IMR-90 (cell line): ENCODE measurements around the gene VIPR2. TPM values are rescaled to one million over a fixed set of nuclear protein-coding genes. Genes with fewer than 3 reads are reported as not detected.

Experiments
- ATAC-seq: fragments of 200-7000 bp; cut with Tn5 transposase; 2 replicates; pipeline ENCODE4 v1.9.1; 2020; ENCODE audit warnings: low read depth, mild to moderate bottlenecking, moderate library complexity
- BruUV-seq: library from RNA; stranded (reverse); fragments of 400-500 nt; replicated peaks from 2 replicates; lab custom pipeline; 2021; lab: Mats Ljungman, UMichigan
- CTCF ChIA-PET: fragments of 300-600 bp; formaldehyde crosslinking; extraction: SDS; loops from one replicate; lab custom pipeline; 2021; ENCODE audit warnings: antibody characterized with exemption; lab: Yijun Ruan, JAX
- POLR2A ChIA-PET: fragments of 300-600 bp; sonication (Branson Sonifier 250); formaldehyde crosslinking; loops from one replicate; lab custom pipeline; 2022; ENCODE audit warnings: antibody characterized with exemption; ENCODE audit not compliant: unreplicated experiment; lab: Charles Lee
- DNase-seq: peaks from one replicate; pipeline ENCODE4 v3.0.0; 2013
- H2AFZ ChIP-seq: replicated peaks from 2 replicates; pipeline ENCODE3; 2013; ENCODE audit warnings: low read length, mild to moderate bottlenecking; ENCODE audit not compliant: poor library complexity
- H2AK5ac ChIP-seq: 2 replicates; pipeline ENCODE4 v1.6.1; 2013; ENCODE audit warnings: low read depth, low read length, inconsistent platforms
- H2AK9ac ChIP-seq: replicated peaks from 2 replicates; pipeline ENCODE3; 2013; ENCODE audit warnings: mild to moderate bottlenecking, low read depth, low read length, moderate library complexity; ENCODE audit not compliant: poor library complexity
- H2BK120ac ChIP-seq: 2 replicates; pipeline ENCODE4 v1.6.1; 2013; ENCODE audit warnings: low read depth, low read length, inconsistent platforms
- H2BK15ac ChIP-seq: 3 replicates; pipeline ENCODE4 v1.6.1; 2013; ENCODE audit warnings: low read depth, low read length, inconsistent platforms
- H2BK20ac ChIP-seq: 2 replicates; pipeline ENCODE4 v1.6.1; 2013; ENCODE audit warnings: low read depth, mild to moderate bottlenecking, inconsistent platforms, low read length, moderate library complexity
- H2BK5ac ChIP-seq: 2 replicates; pipeline ENCODE4 v1.6.1; 2013; ENCODE audit warnings: mild to moderate bottlenecking, low read depth, low read length, inconsistent platforms; ENCODE audit not compliant: poor library complexity, severe bottlenecking
- H3K14ac ChIP-seq: replicated peaks from 2 replicates; pipeline ENCODE4 v1.6.1; 2013; ENCODE audit warnings: low read depth, low read length, inconsistent platforms
- H3K18ac ChIP-seq: 2 replicates; pipeline ENCODE4 v1.6.1; 2013; ENCODE audit warnings: low read depth, low read length, control low read depth
- H3K23ac ChIP-seq: 2 replicates; pipeline ENCODE4 v1.6.1; 2013; ENCODE audit warnings: low read depth, low read length, inconsistent platforms
- H3K27ac ChIP-seq: 2 replicates; pipeline ENCODE4 v1.5.1; 2013; ENCODE audit warnings: mild to moderate bottlenecking, control low read depth, low read length; ENCODE audit not compliant: insufficient read depth
- H3K27me3 ChIP-seq: 2 replicates; pipeline ENCODE4 v1.6.1; 2013; ENCODE audit warnings: low read length; ENCODE audit not compliant: control insufficient read depth, insufficient read depth
- H3K36me3 ChIP-seq: 2 replicates; pipeline ENCODE4 v1.6.1; 2013; ENCODE audit warnings: low read length, mixed read lengths; ENCODE audit not compliant: control insufficient read depth, insufficient read depth
- H3K4ac ChIP-seq: 2 replicates; pipeline ENCODE4 v1.6.1; 2013; ENCODE audit warnings: low read depth, low read length, inconsistent platforms
- H3K4me1 ChIP-seq: 2 replicates; pipeline ENCODE4 v1.6.1; 2013; ENCODE audit warnings: low read length, mixed read lengths; ENCODE audit not compliant: control insufficient read depth, insufficient read depth
- H3K4me2 ChIP-seq: 2 replicates; pipeline ENCODE4 v1.6.1; 2013; ENCODE audit warnings: low read depth, mild to moderate bottlenecking, control low read depth, low read length, moderate library complexity
- H3K4me3 ChIP-seq: 2 replicates; pipeline ENCODE4 v1.5.1; 2013; ENCODE audit warnings: low read depth, mild to moderate bottlenecking, control low read depth, low read length, moderate library complexity; ENCODE audit not compliant: insufficient read depth
- H3K56ac ChIP-seq: 2 replicates; pipeline ENCODE4 v1.6.1; 2013; ENCODE audit warnings: low read length, inconsistent platforms; ENCODE audit not compliant: insufficient read depth; ENCODE audit errors: extremely low read depth
- H3K79me1 ChIP-seq, 2 experiments: 2 replicates each; pipeline ENCODE4 v1.6.1; 2013; ENCODE audit warnings: low read length in 2 of 2, inconsistent platforms in 1 of 2, low read depth in 1 of 2
- H3K9ac ChIP-seq: 2 replicates; pipeline ENCODE4 v1.6.1; 2013; ENCODE audit warnings: low read depth, low read length, control low read depth
- H3K9me1 ChIP-seq: 2 replicates; pipeline ENCODE4 v1.6.1; 2013; ENCODE audit warnings: low read length, inconsistent platforms; ENCODE audit not compliant: insufficient read depth
- H3K9me3 ChIP-seq: 2 replicates; pipeline ENCODE4 v1.6.1; 2013; ENCODE audit warnings: low read length; ENCODE audit not compliant: control insufficient read depth, insufficient read depth
- H4K20me1 ChIP-seq: 2 replicates; pipeline ENCODE4 v1.6.1; 2013; ENCODE audit warnings: low read length, inconsistent platforms; ENCODE audit not compliant: insufficient read depth
- H4K5ac ChIP-seq: 2 replicates; pipeline ENCODE4 v1.6.1; 2013; ENCODE audit warnings: mild to moderate bottlenecking, low read depth, low read length, control low read depth
- H4K8ac ChIP-seq, 2 experiments: 2 replicates each; pipeline ENCODE4 v1.6.1; 2013; ENCODE audit warnings: low read depth in 2 of 2, low read length in 2 of 2, control low read depth in 1 of 2, inconsistent platforms in 1 of 2
- H4K91ac ChIP-seq: 2 replicates; pipeline ENCODE4 v1.6.1; 2013; ENCODE audit warnings: low read depth, low read length, inconsistent platforms; ENCODE audit not compliant: insufficient read depth
- CEBPB ChIP-seq: IDR thresholded peaks from 2 replicates; pipeline ENCODE4 v1.6.1; 2012; ENCODE audit warnings: low read depth, low read length, improper control_type of control experiment
- CHD1 ChIP-seq: IDR thresholded peaks from 2 replicates; pipeline ENCODE4 v1.6.1; 2012; ENCODE audit warnings: low read depth, low read length, improper control_type of control experiment
- FOS ChIP-seq: fragments of 150-350 bp; IDR thresholded peaks from 2 replicates; pipeline ENCODE4 v1.6.1; 2016; ENCODE audit warnings: low read depth, low read length
- MAFK ChIP-seq: IDR thresholded peaks from 2 replicates; pipeline ENCODE4 v1.6.1; 2012; ENCODE audit warnings: low read depth, low read length, improper control_type of control experiment
- MXI1 ChIP-seq: IDR thresholded peaks from 2 replicates; pipeline ENCODE4 v1.6.1; 2012; ENCODE audit warnings: low read depth, mild to moderate bottlenecking, low read length, moderate library complexity, borderline replicate concordance
- POLR2A ChIP-seq: IDR thresholded peaks from 2 replicates; pipeline ENCODE4 v1.6.1; 2012; ENCODE audit warnings: mild to moderate bottlenecking, low read depth, low read length
- RAD21 ChIP-seq: IDR thresholded peaks from 2 replicates; pipeline ENCODE4 v1.6.1; 2012; ENCODE audit warnings: low read length, improper control_type of control experiment
- RCOR1 ChIP-seq: IDR thresholded peaks from 2 replicates; pipeline ENCODE4 v1.6.1; 2012; ENCODE audit warnings: mild to moderate bottlenecking, low read length, improper control_type of control experiment; ENCODE audit not compliant: insufficient replicate concordance
- RFX5 ChIP-seq: IDR thresholded peaks from 2 replicates; pipeline ENCODE4 v1.8.0; 2012; ENCODE audit warnings: low read depth, mild to moderate bottlenecking, low read length, moderate library complexity
- SMC3 ChIP-seq: fragments of 150-350 bp; IDR thresholded peaks from 2 replicates; pipeline ENCODE4 v1.6.1; 2016; ENCODE audit warnings: low read depth, mild to moderate bottlenecking, antibody characterized with exemption, low read length, moderate library complexity
- WGBS, 2 experiments: methylation state at CpG; one replicate each; pipeline versions ENCODE4 v1.1.5 to v1.1.7; 2013; ENCODE audit warnings: missing lambda C conversion rate in 2 of 2; ENCODE audit not compliant: insufficient read length in 1 of 2; ENCODE audit errors: extremely low coverage in 2 of 2; 5-methylcytosine and 5-hydroxymethylcytosine counted together
- dilution Hi-C: fragments of 300-500 bp; cut with HindIII; formaldehyde crosslinking; loops from one replicate; pipeline ENCODE4 v1.14.3; 2018; ENCODE audit warnings: low sequenced_read_pairs; ENCODE audit not compliant: unreplicated experiment
- in situ Hi-C: fragments of 300-500 bp; cut with MboI; formaldehyde crosslinking; loops from 3 replicates; pipeline ENCODE4 v1.14.3; 2019; ENCODE audit warnings: low sequenced_read_pairs, inconsistent platforms, mixed read lengths
- intact Hi-C: fragments of 100-400 bp; cut with micrococcal nuclease; formaldehyde crosslinking; loops from 2 replicates; pipeline ENCODE4 v1.10.0; 2022
- polyA plus RNA-seq, 3 experiments: library from polyadenylated mRNA; depleted of rRNA; stranded (reverse); fragments of >200 nt; gene quantifications; 2 replicates each; pipeline ENCODE4 v1.2.3, GENCODE V29; 2012; ENCODE audit warnings: low replicate concordance in 1 of 3
- total RNA-seq: library from RNA; depleted of rRNA; stranded (reverse); fragments of >200 nt; gene quantifications from 2 replicates; pipeline ENCODE4 v1.2.3, GENCODE V29; 2012
- TF ChIP-seq, protein P1 (sequence below): fragments of 150-350 bp; IDR thresholded peaks from 2 replicates; pipeline ENCODE4 v1.6.1; 2017; ENCODE audit warnings: mild to moderate bottlenecking, antibody characterized with exemption, low read length, low read depth
- TF ChIP-seq, protein P2 (sequence below): conservative IDR thresholded peaks from 2 replicates; pipeline ENCODE4 v1.5.1; 2012; ENCODE audit warnings: mild to moderate bottlenecking, low read depth, low read length, improper control_type of control experiment
- TF ChIP-seq, protein P3 (sequence below): fragments of 150-350 bp; IDR thresholded peaks from 2 replicates; pipeline ENCODE4 v1.6.1; 2016; ENCODE audit warnings: low read depth, mild to moderate bottlenecking, low read length, moderate library complexity, borderline replicate concordance

Gene VIPR2
- total and polyA plus RNA-seq, 2 of the 4 experiments (the other 2 are of a cell fraction): not detected

DNA sequence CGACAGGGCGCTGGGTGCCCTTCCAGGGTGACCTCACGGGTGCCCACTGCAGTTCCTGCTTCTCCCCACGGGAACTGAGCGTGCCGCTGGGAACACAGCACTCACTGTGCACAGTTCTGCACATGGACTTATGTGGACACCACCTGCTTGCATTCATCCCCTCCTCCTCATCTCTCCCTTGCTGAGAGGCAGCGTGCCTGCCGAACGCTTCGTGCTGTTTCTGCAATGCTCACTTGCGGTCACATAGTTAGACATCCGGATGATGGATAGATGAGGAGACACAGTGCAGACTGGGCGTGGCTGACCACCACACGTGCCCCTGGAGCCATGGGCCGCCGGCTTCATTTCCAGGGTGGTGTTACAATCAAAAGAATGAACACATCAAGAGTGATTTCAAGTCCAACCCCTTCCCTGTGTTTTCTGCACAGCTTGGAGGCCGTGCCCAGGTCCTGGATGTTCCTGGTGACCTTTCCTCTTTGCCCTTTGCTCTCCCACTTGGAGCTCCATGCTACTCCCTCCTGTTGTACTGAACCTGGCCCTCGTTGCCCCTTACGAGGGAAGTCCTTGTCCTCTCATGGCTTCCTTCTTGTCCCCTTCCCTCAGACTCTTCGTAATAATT is 119.4 kb downstream of the VIPR2 start:
- H4K20me1 ChIP-seq: no peaks in the 10 kb centered on the region
- no peak overlapping the region for H3K56ac ChIP-seq
- intact Hi-C loops: no loop called here
- no peak overlapping the region for H2AFZ ChIP-seq
- no peak overlapping the region for H4K91ac ChIP-seq
- H3K4ac ChIP-seq: no peak overlapping the region
- no peak overlapping the region for H2BK120ac ChIP-seq
- H2AK5ac ChIP-seq: no peak overlapping the region
- no peak overlapping the region for H3K9ac ChIP-seq
- H3K4me1 ChIP-seq: no peaks in the 10 kb centered on the region; the same call in 1 of the 2 replicates
- TF ChIP-seq SMC3 (no peak), POLR2A (no peak), RAD21 (no peak), MXI1 (no peak), FOS (no peak), RFX5 (no peak), RCOR1 (no peak), CEBPB (no peak), CHD1 (no peak), MAFK (no peak)
- TF ChIP-seq, protein P1, sequence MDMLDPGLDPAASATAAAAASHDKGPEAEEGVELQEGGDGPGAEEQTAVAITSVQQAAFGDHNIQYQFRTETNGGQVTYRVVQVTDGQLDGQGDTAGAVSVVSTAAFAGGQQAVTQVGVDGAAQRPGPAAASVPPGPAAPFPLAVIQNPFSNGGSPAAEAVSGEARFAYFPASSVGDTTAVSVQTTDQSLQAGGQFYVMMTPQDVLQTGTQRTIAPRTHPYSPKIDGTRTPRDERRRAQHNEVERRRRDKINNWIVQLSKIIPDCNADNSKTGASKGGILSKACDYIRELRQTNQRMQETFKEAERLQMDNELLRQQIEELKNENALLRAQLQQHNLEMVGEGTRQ: no peak
- TF ChIP-seq, protein P2, sequence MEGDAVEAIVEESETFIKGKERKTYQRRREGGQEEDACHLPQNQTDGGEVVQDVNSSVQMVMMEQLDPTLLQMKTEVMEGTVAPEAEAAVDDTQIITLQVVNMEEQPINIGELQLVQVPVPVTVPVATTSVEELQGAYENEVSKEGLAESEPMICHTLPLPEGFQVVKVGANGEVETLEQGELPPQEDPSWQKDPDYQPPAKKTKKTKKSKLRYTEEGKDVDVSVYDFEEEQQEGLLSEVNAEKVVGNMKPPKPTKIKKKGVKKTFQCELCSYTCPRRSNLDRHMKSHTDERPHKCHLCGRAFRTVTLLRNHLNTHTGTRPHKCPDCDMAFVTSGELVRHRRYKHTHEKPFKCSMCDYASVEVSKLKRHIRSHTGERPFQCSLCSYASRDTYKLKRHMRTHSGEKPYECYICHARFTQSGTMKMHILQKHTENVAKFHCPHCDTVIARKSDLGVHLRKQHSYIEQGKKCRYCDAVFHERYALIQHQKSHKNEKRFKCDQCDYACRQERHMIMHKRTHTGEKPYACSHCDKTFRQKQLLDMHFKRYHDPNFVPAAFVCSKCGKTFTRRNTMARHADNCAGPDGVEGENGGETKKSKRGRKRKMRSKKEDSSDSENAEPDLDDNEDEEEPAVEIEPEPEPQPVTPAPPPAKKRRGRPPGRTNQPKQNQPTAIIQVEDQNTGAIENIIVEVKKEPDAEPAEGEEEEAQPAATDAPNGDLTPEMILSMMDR: no peak
- TF ChIP-seq, protein P3, sequence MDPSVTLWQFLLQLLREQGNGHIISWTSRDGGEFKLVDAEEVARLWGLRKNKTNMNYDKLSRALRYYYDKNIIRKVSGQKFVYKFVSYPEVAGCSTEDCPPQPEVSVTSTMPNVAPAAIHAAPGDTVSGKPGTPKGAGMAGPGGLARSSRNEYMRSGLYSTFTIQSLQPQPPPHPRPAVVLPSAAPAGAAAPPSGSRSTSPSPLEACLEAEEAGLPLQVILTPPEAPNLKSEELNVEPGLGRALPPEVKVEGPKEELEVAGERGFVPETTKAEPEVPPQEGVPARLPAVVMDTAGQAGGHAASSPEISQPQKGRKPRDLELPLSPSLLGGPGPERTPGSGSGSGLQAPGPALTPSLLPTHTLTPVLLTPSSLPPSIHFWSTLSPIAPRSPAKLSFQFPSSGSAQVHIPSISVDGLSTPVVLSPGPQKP: no peak
- ATAC-seq: no peak
- H2BK15ac ChIP-seq: no peak overlapping the region
- no peaks in the 10 kb centered on the region for H3K36me3 ChIP-seq
- POLR2A ChIA-PET: no interaction called here
- no peak overlapping the region for H4K5ac ChIP-seq
- H2BK5ac ChIP-seq: no peak overlapping the region
- H3K79me1 ChIP-seq: no peaks in the 10 kb centered on the region
- WGBS, 2 experiments: 59% methylated on average over 11 of the region's 20 CpGs; no CpG with 5 or more reads in 1 of the 2 experiments
- no peak overlapping the region for H3K18ac ChIP-seq
- H3K4me3 ChIP-seq: no peak overlapping the region
- H3K4me2 ChIP-seq: no peak overlapping the region
- no peak overlapping the region for H3K27ac ChIP-seq
- no peak overlapping the region for H3K14ac ChIP-seq
- in situ Hi-C loops: no loop called here
- no TSS peak for BruUV-seq
- no peaks in the 10 kb centered on the region for H3K9me1 ChIP-seq
- no peak overlapping the region for H3K23ac ChIP-seq
- H2AK9ac ChIP-seq: no peak overlapping the region
- no peaks in the 10 kb centered on the region for H3K27me3 ChIP-seq
- dilution Hi-C loops: no loop called here
- H2BK20ac ChIP-seq: no peak overlapping the region
- CTCF ChIA-PET: no interaction called here
- H4K8ac ChIP-seq: no peak overlapping the region
- DNase-seq: no peak
- peaks cover 14% of the 10 kb centered on the region for H3K9me3 ChIP-seq
